Common myeloid progenitor, CD34-positive (primary cell): ENCODE results near the gene STPG4.
A peak's percentile ranks its signal among the peaks of the same experiment; 100 is the strongest.
"Not testable (repeated sequence)": the region's sequence is repeated elsewhere in the genome, so short reads cannot be mapped to it uniquely, and the experiment has no call there.

Experiments
- CTCF ChIA-PET: fragments of 350-600 bp; sonication (Branson Sonifier 250); formaldehyde crosslinking; loops from one replicate; lab custom pipeline; 2021; ENCODE audit warnings: antibody characterized with exemption; lab: Charles Lee
- POLR2A ChIA-PET: fragments of 350-600 bp; sonication (Branson Sonifier 250); formaldehyde crosslinking; loops from one replicate; lab custom pipeline; 2021; ENCODE audit warnings: antibody characterized with exemption; lab: Charles Lee
- DNase-seq, 3 donors: peaks; one replicate each; pipeline versions ENCODE4 v3.0.0 to v3.0.0-alpha.2; 2013
- H3K27ac ChIP-seq, 2 experiments: 1 replicate in 1 of 2; 2 replicates in 1 of 2; pipeline ENCODE4 v1.7.0; 2013; ENCODE audit warnings: inconsistent platforms in 2 of 2, low read length in 2 of 2, mild to moderate bottlenecking in 2 of 2, low read depth in 1 of 2, moderate library complexity in 1 of 2; ENCODE audit not compliant: severe bottlenecking in 2 of 2, insufficient read depth in 1 of 2, poor library complexity in 1 of 2
- H3K27me3 ChIP-seq, 5 experiments: replicated peaks in 2 of 5; 1 replicate in 3 of 5; 2 replicates in 2 of 5; pipeline versions ENCODE4 v1.6.1 to v1.7.0; 2013; ENCODE audit warnings: low read length in 4 of 5, mild to moderate bottlenecking in 2 of 5, moderate library complexity in 2 of 5, inconsistent platforms in 1 of 5; ENCODE audit not compliant: insufficient read depth in 5 of 5, control insufficient read depth in 4 of 5
- H3K36me3 ChIP-seq, 4 experiments: 1 replicate in 2 of 4; 2 replicates in 2 of 4; pipeline versions ENCODE4 v1.6.1 to v1.7.0; 2013; ENCODE audit warnings: low read length in 3 of 4, control low read depth in 1 of 4, mild to moderate bottlenecking in 1 of 4; ENCODE audit not compliant: control insufficient read depth in 4 of 4, insufficient read depth in 4 of 4
- H3K4me1 ChIP-seq, 4 experiments: 1 replicate in 3 of 4; 2 replicates in 1 of 4; pipeline versions ENCODE4 v1.6.1 to v1.7.1; 2013; ENCODE audit warnings: low read length in 3 of 4, mild to moderate bottlenecking in 3 of 4, control low read depth in 1 of 4, inconsistent platforms in 1 of 4, moderate library complexity in 1 of 4; ENCODE audit not compliant: control insufficient read depth in 4 of 4, insufficient read depth in 4 of 4; ENCODE audit errors: control extremely low read depth in 1 of 4
- H3K4me3 ChIP-seq, 7 experiments: 1 replicate in 4 of 7; 2 replicates in 3 of 7; pipeline versions ENCODE4 v1.5.1 to v1.7.0; 2013; ENCODE audit warnings: mild to moderate bottlenecking in 7 of 7, low read length in 6 of 7, moderate library complexity in 6 of 7, inconsistent platforms in 2 of 7, low read depth in 2 of 7, control low read depth in 1 of 7; ENCODE audit not compliant: insufficient read depth in 4 of 7, control insufficient read depth in 1 of 7; ENCODE audit errors: extremely low read depth in 1 of 7
- H3K9me3 ChIP-seq, 5 experiments: 1 replicate in 4 of 5; 2 replicates in 1 of 5; pipeline versions ENCODE4 v1.6.1 to v1.7.1; 2013; ENCODE audit warnings: low read length in 4 of 5, mild to moderate bottlenecking in 2 of 5, inconsistent platforms in 1 of 5, low read depth in 1 of 5, moderate library complexity in 1 of 5; ENCODE audit not compliant: control insufficient read depth in 4 of 5, insufficient read depth in 2 of 5; ENCODE audit errors: control extremely low read depth in 1 of 5
- WGBS: methylation state at CpG from one replicate; pipeline ENCODE4 v1.1.5; 2013; ENCODE audit not compliant: insufficient coverage; 5-methylcytosine and 5-hydroxymethylcytosine counted together

The STPG4 gene

GRCh38 chr2:47174733-47175361 is 19.7 kb upstream of the STPG4 start:
- peaks cover 33 to 68% (median 50%) of the 10 kb centered on the region in 4 experiments for H3K4me1 ChIP-seq
- POLR2A ChIA-PET = no interaction called here
- H3K27me3 ChIP-seq = no peaks in the 10 kb centered on the region
- peak; percentile 36 to 74 (median 63) for DNase-seq
- 2% methylated on average over 9 of the region's 15 CpGs for WGBS
- H3K4me3 ChIP-seq = peak overlapping the region in 6 of 7 experiments; percentile 89 to 99 (median 92)
- H3K27ac ChIP-seq = peak overlapping the region; percentile 79 to 91
- CTCF ChIA-PET = interaction anchor here (0.6 kb wide), 1 partner anchor 966 kb away, joined by 3 read pairs; no protein-coding TSS in a partner anchor
- no peaks in the 10 kb centered on the region for H3K9me3 ChIP-seq
- H3K36me3 ChIP-seq = peaks cover 0 to 24% (median 6%) of the 10 kb centered on the region in 4 experiments

GRCh38 chr2:47173986-47174732 is 19.1 kb upstream of the STPG4 start:
- DNase-seq = peak in 1 of 3 donors; percentile 10
- Histone ChIP-seq H3K9me3 (no peaks in the 10 kb centered on the region), H3K27me3 (no peaks in the 10 kb centered on the region), H3K36me3 (peaks cover 0 to 29% (median 8%) of the 10 kb centered on the region in 4 experiments), H3K27ac (peak overlapping the region; percentile 79 to 91), H3K4me3 (peak overlapping the region in 6 of 7 experiments; percentile 89 to 99 (median 92)), H3K4me1 (peaks cover 29 to 64% (median 45%) of the 10 kb centered on the region in 4 experiments)
- CTCF ChIA-PET = interaction anchor here (0.6 to 1.2 kb wide), 2 partner anchors 149 to 967 kb away, joined by 3 to 6 read pairs; no protein-coding TSS in a partner anchor
- 57% methylated on average over 3 of the region's 9 CpGs for WGBS
- POLR2A ChIA-PET = no interaction called here

GRCh38 chr2:47172922-47173695 is 18.0 kb upstream of the STPG4 start:
- no CpG with 5 or more reads among the region's 3 CpGs for WGBS

GRCh38 chr2:47172156-47172921 is 17.2 kb upstream of the STPG4 start:
- H3K27ac ChIP-seq = peak overlapping the region in 1 of 2 experiments; percentile 91
- H3K27me3 ChIP-seq = no peaks in the 10 kb centered on the region
- DNase-seq = no peak
- H3K36me3 ChIP-seq = peaks cover 6 to 36% (median 18%) of the 10 kb centered on the region in 4 experiments
- ChIA-PET POLR2A (no interaction called here), CTCF (interaction anchor here (0.9 to 2.0 kb wide), 6 partner anchors 13 to 151 kb away, joined by 3 to 6 read pairs (median 4); no protein-coding TSS in a partner anchor)
- peaks cover 24 to 55% (median 38%) of the 10 kb centered on the region in 4 experiments for H3K4me1 ChIP-seq
- H3K4me3 ChIP-seq = peak overlapping the region in 2 of 7 experiments; percentile 90 to 94
- 72% methylated on average over 2 of the region's 9 CpGs for WGBS
- H3K9me3 ChIP-seq = no peaks in the 10 kb centered on the region

More at GRCh38 chr2:47172922-47173695, 18.0 kb upstream of the STPG4 start:
- Histone ChIP-seq H3K4me3 (peak overlapping the region in 6 of 7 experiments; percentile 17 to 97 (median 90)), H3K27ac (peak overlapping the region in 1 of 2 experiments; percentile 91), H3K4me1 (peaks cover 26 to 61% (median 43%) of the 10 kb centered on the region in 4 experiments), H3K27me3 (no peaks in the 10 kb centered on the region), H3K9me3 (no peaks in the 10 kb centered on the region), H3K36me3 (peaks cover 3 to 31% (median 14%) of the 10 kb centered on the region in 4 experiments)
- CTCF ChIA-PET = interaction anchor here (0.8 to 2.0 kb wide), 7 partner anchors 14 to 150 kb away, joined by 3 to 6 read pairs (median 4); no protein-coding TSS in a partner anchor
- DNase-seq = no peak
- POLR2A ChIA-PET = no interaction called here

- no peak for DNase-seq
- WGBS = no CpG with 5 or more reads among the region's 2 CpGs
- CTCF ChIA-PET = interaction anchor here (0.7 to 1.6 kb wide), 4 partner anchors 17 to 187 kb away, joined by 3 to 5 read pairs (median 4); no protein-coding TSS in a partner anchor
- H3K4me3 ChIP-seq = no peak overlapping the region
- H3K4me1 ChIP-seq = peaks cover 23 to 39% (median 31%) of the 10 kb centered on the region in 4 experiments
- POLR2A ChIA-PET = no interaction called here
- no peaks in the 10 kb centered on the region for H3K9me3 ChIP-seq
- H3K27ac ChIP-seq = no peak overlapping the region
- H3K27me3 ChIP-seq = no peaks in the 10 kb centered on the region
- peaks cover 14 to 49% (median 23%) of the 10 kb centered on the region in 4 experiments for H3K36me3 ChIP-seq
Observed at GRCh38 chr2:47169784-47170183, 14.7 kb upstream of the STPG4 start.

GRCh38 chr2:47168895-47169294 is 13.8 kb upstream of the STPG4 start:
- H3K27ac ChIP-seq, DNase-seq, H3K27me3 ChIP-seq, POLR2A ChIA-PET, H3K4me3 ChIP-seq, H3K9me3 ChIP-seq: not testable (repeated sequence)
- WGBS = 96% methylated on average over 6 of the region's 8 CpGs
- peaks cover 14 to 30% (median 23%) of the 10 kb centered on the region in 4 experiments for H3K4me1 ChIP-seq
- H3K36me3 ChIP-seq = peaks cover 14 to 53% (median 27%) of the 10 kb centered on the region in 4 experiments
- CTCF ChIA-PET = interaction anchor here (1.6 kb wide), 1 partner anchor 105 kb away, joined by 5 read pairs; no protein-coding TSS in a partner anchor
